WERI-Rb-1 (cell line): ENCODE data around the gene PDE7B.
"Not testable (repeated sequence)": the region's sequence is repeated elsewhere in the genome, so short reads cannot be mapped to it uniquely, and the experiment has no call there.

Source experiments
- DNase-seq: peaks from one replicate; pipeline ENCODE4 v3.0.0-alpha.2; 2020
- H3K27ac ChIP-seq: fragments of 250-450 bp; sonication (Bioruptor Pico); 2 replicates; pipeline ENCODE4 v1.5.1; 2020; ENCODE audit warnings: mild to moderate bottlenecking, moderate library complexity
- H3K27me3 ChIP-seq: fragments of 250-450 bp; sonication (Bioruptor Pico); 2 replicates; pipeline ENCODE4 v1.5.1; 2021; ENCODE audit warnings: mild to moderate bottlenecking, low read depth, moderate library complexity; ENCODE audit not compliant: insufficient read depth, severe bottlenecking
- H3K36me3 ChIP-seq: fragments of 250-450 bp; sonication (Bioruptor Pico); 2 replicates; pipeline ENCODE4 v1.5.1; 2020; ENCODE audit warnings: mild to moderate bottlenecking, moderate library complexity
- H3K4me3 ChIP-seq: 2 replicates; pipeline ENCODE4 v1.5.1; 2011; ENCODE audit warnings: low read depth, mild to moderate bottlenecking, control low read depth, low read length
- H3K9me3 ChIP-seq: fragments of 250-450 bp; sonication (Bioruptor Pico); 2 replicates; pipeline ENCODE4 v1.5.1; 2021; ENCODE audit warnings: mild to moderate bottlenecking, moderate library complexity; ENCODE audit not compliant: severe bottlenecking
- CTCF ChIP-seq: IDR thresholded peaks from 2 replicates; pipeline ENCODE4 v1.5.1; 2011; ENCODE audit warnings: low read depth, mild to moderate bottlenecking, control low read depth, inconsistent platforms, low read length

The PDE7B gene

GRCh38 chr6:136216503-136217401, 365.3 kb downstream of the PDE7B start:
- H3K27me3 ChIP-seq = no peaks in the 10 kb centered on the region
- no peaks in the 10 kb centered on the region for H3K36me3 ChIP-seq
- DNase-seq = no peak
- H3K27ac ChIP-seq = no peak overlapping the region
- no peaks in the 10 kb centered on the region for H3K9me3 ChIP-seq
- no peak overlapping the region for H3K4me3 ChIP-seq
- no peak for TF ChIP-seq CTCF

- DNase-seq = not testable (repeated sequence)
These were observed 373.5 kb downstream of the PDE7B start for GRCh38 chr6:136224974-136225373.

GRCh38 chr6:136225496-136225895, 374.0 kb downstream of the PDE7B start:
- no peak for TF ChIP-seq CTCF
- H3K27me3 ChIP-seq = no peaks in the 10 kb centered on the region
- H3K9me3 ChIP-seq = no peaks in the 10 kb centered on the region
- H3K27ac ChIP-seq = no peak overlapping the region
- H3K4me3 ChIP-seq = no peak overlapping the region
- DNase-seq = no peak
- H3K36me3 ChIP-seq = no peaks in the 10 kb centered on the region

More at GRCh38 chr6:136224974-136225373, 373.5 kb downstream of the PDE7B start:
- H3K36me3 ChIP-seq, H3K9me3 ChIP-seq, H3K4me3 ChIP-seq, H3K27me3 ChIP-seq, H3K27ac ChIP-seq: not testable (repeated sequence)

GRCh38 chr6:136226027-136226673, 374.6 kb downstream of the PDE7B start:
- H3K27ac ChIP-seq = no peak overlapping the region
- H3K36me3 ChIP-seq = no peaks in the 10 kb centered on the region
- no peaks in the 10 kb centered on the region for H3K27me3 ChIP-seq
- peak; percentile 93 for TF ChIP-seq CTCF
- H3K9me3 ChIP-seq = no peaks in the 10 kb centered on the region
- H3K4me3 ChIP-seq = no peak overlapping the region
- peak; percentile 14 for DNase-seq

- no peak overlapping the region for H3K27ac ChIP-seq
- no peak for TF ChIP-seq CTCF
- H3K9me3 ChIP-seq = no peaks in the 10 kb centered on the region
- DNase-seq = no peak
- H3K36me3 ChIP-seq = no peaks in the 10 kb centered on the region
- H3K4me3 ChIP-seq = no peak overlapping the region
- no peaks in the 10 kb centered on the region for H3K27me3 ChIP-seq
These were observed 375.3 kb downstream of the PDE7B start for GRCh38 chr6:136226674-136227377.

- Histone ChIP-seq H3K27ac (no peak overlapping the region), H3K4me3 (no peak overlapping the region), H3K36me3 (no peaks in the 10 kb centered on the region), H3K9me3 (no peaks in the 10 kb centered on the region), H3K27me3 (no peaks in the 10 kb centered on the region)
- DNase-seq = no peak
- no peak for TF ChIP-seq CTCF
These were observed 377.3 kb downstream of the PDE7B start for GRCh38 chr6:136228814-136229213.
